GM12878 (cell line): ENCODE data around the gene PERM1. TPM values are rescaled to one million over a fixed set of nuclear protein-coding genes. Genes with fewer than 3 reads are reported as not detected.
A peak's percentile ranks its signal among the peaks of the same experiment; 100 is the strongest.
"Not testable (repeated sequence)": the region's sequence is repeated elsewhere in the genome, so short reads cannot be mapped to it uniquely, and the experiment has no call there.

ENCODE experiments used
- ATAC-seq: fragments of 200-7000 bp; cut with Tn5 transposase; 3 replicates; pipeline ENCODE4 v1.9.1; 2020; ENCODE audit warnings: mild to moderate bottlenecking, moderate library complexity
- BruUV-seq: library from RNA; stranded (reverse); fragments of 400-500 nt; replicated peaks from 2 replicates; lab custom pipeline; 2021; lab: Mats Ljungman, UMichigan
- CTCF ChIA-PET: fragments of 300-600 bp; sonication (Branson Sonifier 250); formaldehyde crosslinking; extraction: SDS; loops from one replicate; lab custom pipeline; 2021; ENCODE audit warnings: inconsistent platforms; lab: Yijun Ruan, JAX
- POLR2A ChIA-PET: fragments of 350-600 bp; formaldehyde crosslinking; extraction: SDS; loops from one replicate; lab custom pipeline; 2021; ENCODE audit warnings: inconsistent platforms; lab: Charles Lee
- RAD21 ChIA-PET: fragments of 300-600 bp; sonication (Branson Sonifier 250); formaldehyde crosslinking; loops from one replicate; lab custom pipeline; 2023; ENCODE audit warnings: antibody characterized with exemption; ENCODE audit not compliant: unreplicated experiment; lab: Charles Lee
- SMC1A ChIA-PET: fragments of 300-600 bp; sonication (Branson Sonifier 250); formaldehyde crosslinking; loops from one replicate; lab custom pipeline; 2023; ENCODE audit not compliant: unreplicated experiment, uncharacterized antibody; lab: Charles Lee
- DNase-seq: peaks from one replicate; pipeline ENCODE4 v3.0.0-alpha.2; 2011; ENCODE audit warnings: low read depth, low spot score
- FAIRE-seq: peaks from 3 replicates; lab custom pipeline; 2011; peaks lifted over from hg19 to GRCh38; lab: Jason Lieb, UNC
- H2AFZ ChIP-seq: 2 replicates; pipeline ENCODE4 v1.6.0; 2011; ENCODE audit warnings: low read depth, low read length, control low read depth; ENCODE audit not compliant: control insufficient read depth
- H3K27ac ChIP-seq: 2 replicates; pipeline ENCODE4 v1.5.1; 2011; ENCODE audit warnings: control low read depth; ENCODE audit not compliant: control insufficient read depth, insufficient read depth
- H3K27me3 ChIP-seq, 2 experiments: replicated peaks in 1 of 2; 2 replicates each; pipeline versions ENCODE4 v1.6.0 to v1.6.1; 2011; ENCODE audit warnings: low read length in 1 of 2; ENCODE audit not compliant: control insufficient read depth in 2 of 2, insufficient read depth in 2 of 2
- H3K36me3 ChIP-seq, 2 experiments: 2 replicates each; pipeline ENCODE4 v1.5.1; 2011; ENCODE audit warnings: low read length in 1 of 2; ENCODE audit not compliant: control insufficient read depth in 2 of 2, insufficient read depth in 2 of 2
- H3K4me1 ChIP-seq: 2 replicates; pipeline ENCODE4 v1.6.1; 2011; ENCODE audit warnings: mild to moderate bottlenecking, low read length, moderate library complexity, mixed read lengths; ENCODE audit not compliant: control insufficient read depth, insufficient read depth
- H3K4me2 ChIP-seq: 2 replicates; pipeline ENCODE4 v1.6.0; 2011; ENCODE audit warnings: control low read depth; ENCODE audit not compliant: control insufficient read depth, insufficient read depth
- H3K4me3 ChIP-seq: fragments of 200-600 bp; sonication (generic); 2 replicates; pipeline ENCODE4 v1.5.1; 2016
- H3K79me2 ChIP-seq: 2 replicates; pipeline ENCODE4 v1.6.0; 2011; ENCODE audit warnings: low read length; ENCODE audit not compliant: control insufficient read depth, insufficient read depth
- H3K9ac ChIP-seq: 2 replicates; pipeline ENCODE4 v1.8.0; 2011; ENCODE audit warnings: low read length, control low read depth, mixed read lengths; ENCODE audit not compliant: control insufficient read depth, insufficient read depth
- H3K9me3 ChIP-seq: replicated peaks from 3 replicates; pipeline ENCODE4 v1.5.1; 2011; ENCODE audit warnings: mild to moderate bottlenecking, low read length; ENCODE audit not compliant: control insufficient read depth, insufficient read depth
- H4K20me1 ChIP-seq: 2 replicates; pipeline ENCODE4 v1.6.0; 2011; ENCODE audit not compliant: control insufficient read depth, insufficient read depth
- BACH1 ChIP-seq: fragments of 450-650 bp; IDR thresholded peaks from 2 replicates; pipeline ENCODE4 v1.6.1; 2017; ENCODE audit warnings: mild to moderate bottlenecking, borderline replicate concordance
- BCL11A ChIP-seq: IDR thresholded peaks from 2 replicates; pipeline ENCODE4 v1.6.1; 2011; ENCODE audit warnings: low read depth, low read length
- BCL3 ChIP-seq: IDR thresholded peaks from 2 replicates; pipeline ENCODE4 v1.6.1; 2011; ENCODE audit warnings: borderline replicate concordance, low read depth, mild to moderate bottlenecking, moderate library complexity, low read length; ENCODE audit not compliant: insufficient read depth, poor library complexity, severe bottlenecking
- BHLHE40 ChIP-seq, 2 experiments: fragments of 450-650 bp in 1 of 2; IDR thresholded peaks; 2 replicates each; pipeline ENCODE4 v1.6.1; 2011 to 2017; ENCODE audit warnings: low read depth in 2 of 2, borderline replicate concordance in 1 of 2, improper control_type of control experiment in 1 of 2, low read length in 1 of 2, mild to moderate bottlenecking in 1 of 2
- EGR1 ChIP-seq, 2 experiments: IDR thresholded peaks; 1 replicate in 1 of 2; 2 replicates in 1 of 2; pipeline ENCODE4 v1.6.1; 2011 to 2012; ENCODE audit warnings: low read depth in 2 of 2, low read length in 2 of 2, borderline replicate concordance in 1 of 2, mild to moderate bottlenecking in 1 of 2, moderate library complexity in 1 of 2
- GABPA ChIP-seq: IDR thresholded peaks from 2 replicates; pipeline ENCODE4 v1.6.1; 2014; ENCODE audit warnings: antibody characterized with exemption, low read depth, mild to moderate bottlenecking, inconsistent platforms
- HDAC2 ChIP-seq: fragments of 200-600 bp; sonication (generic); IDR thresholded peaks from 2 replicates; pipeline ENCODE4 v1.6.1; 2017
- HDGF ChIP-seq: fragments of 450-650 bp; IDR thresholded peaks from 2 replicates; pipeline ENCODE4 v1.6.1; 2016; ENCODE audit warnings: antibody characterized with exemption
- IKZF2 ChIP-seq, 2 experiments: fragments of 450-650 bp; IDR thresholded peaks; 2 replicates each; pipeline ENCODE4 v1.6.1; 2017; ENCODE audit warnings: mild to moderate bottlenecking in 2 of 2, moderate library complexity in 2 of 2
- IRF3 ChIP-seq: fragments of 450-650 bp; IDR thresholded peaks from 2 replicates; pipeline ENCODE4 v1.6.1; 2014; ENCODE audit warnings: mild to moderate bottlenecking
- LARP7 ChIP-seq: fragments of 450-650 bp; IDR thresholded peaks from 2 replicates; pipeline ENCODE4 v1.6.1; 2017; ENCODE audit warnings: mild to moderate bottlenecking
- MEF2B ChIP-seq: fragments of 450-650 bp; IDR thresholded peaks from 2 replicates; pipeline ENCODE4 v1.6.1; 2018; ENCODE audit warnings: mild to moderate bottlenecking, moderate library complexity; ENCODE audit not compliant: partially characterized antibody, poor library complexity, severe bottlenecking
- PAX5 ChIP-seq: IDR thresholded peaks from 2 replicates; pipeline ENCODE4 v1.6.1; 2011; ENCODE audit warnings: low read depth, low read length, borderline replicate concordance
- RBBP5 ChIP-seq: fragments of 200-600 bp; sonication (generic); conservative IDR thresholded peaks from 2 replicates; pipeline ENCODE4 v1.6.1; 2016
- RUNX3 ChIP-seq: IDR thresholded peaks from 2 replicates; pipeline ENCODE4 v1.6.1; 2012; ENCODE audit warnings: low read length, inconsistent platforms
- STAT1 ChIP-seq: fragments of 450-650 bp; conservative IDR thresholded peaks from 2 replicates; pipeline ENCODE4 v1.6.1; 2014; ENCODE audit warnings: antibody characterized with exemption, mild to moderate bottlenecking
- ZNF207 ChIP-seq: fragments of 450-650 bp; IDR thresholded peaks from 2 replicates; pipeline ENCODE4 v1.6.1; 2014; ENCODE audit warnings: antibody characterized with exemption, mild to moderate bottlenecking, borderline replicate concordance
- WGBS: methylation state at CpG from one replicate; pipeline ENCODE4 v1.1.6; 2016; ENCODE audit warnings: low lambda C conversion rate; ENCODE audit not compliant: insufficient replicate concordance, insufficient coverage; ENCODE audit errors: missing lambda C conversion rate; 5-methylcytosine and 5-hydroxymethylcytosine counted together
- in situ Hi-C: fragments of 300-500 bp; cut with MboI; formaldehyde crosslinking; loops from 9 replicates; pipeline ENCODE4 v1.14.3; 2018; ENCODE audit warnings: mixed read lengths
- intact Hi-C: fragments of 100-400 bp; cut with micrococcal nuclease; formaldehyde crosslinking; loops from one replicate; pipeline ENCODE4 v1.14.2; 2022; ENCODE audit not compliant: unreplicated experiment
- polyA plus RNA-seq, 11 experiments: library from polyadenylated mRNA; depleted of rRNA in 4 of 11; unstranded in 6 of 11; stranded (reverse) in 5 of 11; fragments of >200 nt; fragmentation: Nextera tagmentation in 4 of 11; fragmentation: Illumina TruSeq in 1 of 11; extraction: Ambion mirVana in 4 of 11; extraction: Trizol in 1 of 11; gene quantifications; 1 replicate in 1 of 11; 2 replicates in 10 of 11; pipeline versions ENCODE4 v1.2.1 to v1.2.3, GENCODE V29; 2011 to 2016; ENCODE audit warnings: inconsistent platforms in 2 of 11, missing spikeins in 2 of 11, low read depth in 1 of 11
- total RNA-seq, 4 experiments: library from RNA; depleted of rRNA in 3 of 4; stranded (reverse); fragments of >200 nt in 3 of 4; fragmentation: Illumina TruSeq in 1 of 4; extraction: Trizol in 1 of 4; gene quantifications; 2 replicates each; pipeline versions ENCODE4 v1.2.1 to v1.2.3, GENCODE V29; 2013 to 2021
- TF ChIP-seq, protein P1 (sequence below): IDR thresholded peaks from 2 replicates; pipeline ENCODE4 v1.6.1; 2011; ENCODE audit warnings: borderline replicate concordance, low read depth, mild to moderate bottlenecking, moderate library complexity, mixed read lengths, low read length; ENCODE audit not compliant: insufficient read depth; ENCODE audit errors: extremely low read length

PERM1 gene
- total and polyA plus RNA-seq, 10 of the 15 experiments (the other 5 are each of a cell fraction or from before 2014, with no cell fraction given): not detected

GRCh38 chr1:981955-982558, at the start of gene PERM1 (continued):
- TF ChIP-seq IRF3: no peak
- no peak for TF ChIP-seq ZNF207
- no peak for TF ChIP-seq BACH1
- no peak for TF ChIP-seq RBBP5
- TF ChIP-seq STAT1: no peak
- TF ChIP-seq GABPA: no peak
- no peak for TF ChIP-seq HDAC2

- H2AFZ ChIP-seq, BruUV-seq, H3K9me3 ChIP-seq, H3K27me3 ChIP-seq, H3K79me2 ChIP-seq, H3K36me3 ChIP-seq, in situ Hi-C loops, DNase-seq, H3K27ac ChIP-seq, intact Hi-C loops, H4K20me1 ChIP-seq, H3K4me3 ChIP-seq: not testable (repeated sequence)
- peak; percentile 9 for ATAC-seq
- ChIA-PET SMC1A (interaction anchor here (0.8 to 3.6 kb wide), 9 partner anchors 9 to 91 kb away, joined by 3 to 24 read pairs (median 4); partner anchors contain the start of gene ISG15), RAD21 (interaction anchor here (0.7 to 3.8 kb wide), 14 partner anchors 9 to 274 kb away, joined by 3 to 58 read pairs (median 7); partner anchors contain the start of genes AGRN and ISG15), CTCF (interaction anchor here (0.6 to 4.0 kb wide), 10 partner anchors 9 to 341 kb away, joined by 3 to 83 read pairs (median 9); partner anchors contain the start of genes AGRN, ISG15 and PERM1), POLR2A (interaction anchor here (0.6 to 2.9 kb wide), 6 partner anchors 9 to 663 kb away, joined by 3 to 15 read pairs (median 5); partner anchors contain the start of gene ISG15)
- Histone ChIP-seq H3K4me1 (peaks cover 21% of the 10 kb centered on the region), H3K9ac (peak overlapping the region; percentile 20; the same call in 1 of the 2 replicates), H3K4me2 (peak overlapping the region; percentile 64)
- peak; percentile 78 for FAIRE-seq
- WGBS: 36% methylated on average over 7 of the region's 7 CpGs
- TF ChIP-seq MEF2B (peak; percentile 92), PAX5 (peak; percentile 95), BCL3 (peak; percentile 50), BCL11A (0 out of 2 replicates have a peak, but pooled peaks have one; percentile 10), RUNX3 (peak; percentile 27; the same call in 1 of the 2 replicates), HDGF (peak; percentile 89), LARP7 (0 out of 2 replicates have a peak, but pooled peaks have one; percentile 39), BHLHE40 (IDR thresholded peaks at IDR 0.05; ENCODE audit: borderline replicate concordance in 1 of 2, low read depth in 2 of 2, low read length in 1 of 2) (peak; percentile 82 to 90; a peak in 3 of 4 replicates), EGR1 (IDR thresholded peaks at IDR 0.05; ENCODE audit: borderline replicate concordance in 1 of 2, low read depth in 2 of 2, low read length in 2 of 2) (peak in 1 of 2 experiments; percentile 79; a peak in 1 of 3 replicates), IKZF2 (IDR thresholded peaks at IDR 0.05) (peak in 1 of 2 experiments; percentile 41; a peak in 1 of 4 replicates)
- TF ChIP-seq, protein P1, sequence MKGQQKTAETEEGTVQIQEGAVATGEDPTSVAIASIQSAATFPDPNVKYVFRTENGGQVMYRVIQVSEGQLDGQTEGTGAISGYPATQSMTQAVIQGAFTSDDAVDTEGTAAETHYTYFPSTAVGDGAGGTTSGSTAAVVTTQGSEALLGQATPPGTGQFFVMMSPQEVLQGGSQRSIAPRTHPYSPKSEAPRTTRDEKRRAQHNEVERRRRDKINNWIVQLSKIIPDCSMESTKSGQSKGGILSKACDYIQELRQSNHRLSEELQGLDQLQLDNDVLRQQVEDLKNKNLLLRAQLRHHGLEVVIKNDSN: peak; percentile 53
These were observed 49.2 kb upstream of the PERM1 start for GRCh38 chr1:1030867-1031658.
